Measurements from ENCODE around the gene TTLL3.

Gene TTLL3

DNA sequence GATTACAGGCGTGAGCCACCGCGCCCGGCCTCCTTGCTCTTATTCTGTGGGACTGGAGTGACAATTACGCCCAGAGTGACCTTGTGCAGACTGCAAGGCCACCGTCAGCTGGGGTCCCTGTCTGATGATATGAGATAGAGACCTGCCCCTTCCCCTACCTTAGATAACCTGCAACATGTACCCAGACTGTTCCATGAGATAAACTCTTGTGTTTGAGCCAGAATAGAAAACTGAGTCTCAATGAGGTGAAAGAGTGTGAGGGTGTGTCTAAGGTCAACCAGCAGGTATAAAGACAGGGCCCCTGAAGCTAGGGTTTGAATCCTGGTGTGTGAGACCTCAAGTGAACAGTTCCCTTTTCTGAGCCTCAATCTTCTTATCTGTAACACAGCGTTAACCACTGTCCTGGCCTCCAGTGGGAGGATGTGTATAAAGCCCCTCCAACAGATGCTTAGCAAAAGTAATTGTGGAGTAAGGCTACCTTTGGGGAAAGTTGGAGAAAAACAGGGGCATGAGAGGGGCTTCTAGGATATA lies 23.8 kb upstream of the TTLL3 start:
- no peak for DNase-seq (ENCODE audit: low read depth)
- no peak overlapping the region for H3K4me3 ChIP-seq (ENCODE audit: control insufficient read depth, low read depth, low read length)
- TF ChIP-seq, protein P1, sequence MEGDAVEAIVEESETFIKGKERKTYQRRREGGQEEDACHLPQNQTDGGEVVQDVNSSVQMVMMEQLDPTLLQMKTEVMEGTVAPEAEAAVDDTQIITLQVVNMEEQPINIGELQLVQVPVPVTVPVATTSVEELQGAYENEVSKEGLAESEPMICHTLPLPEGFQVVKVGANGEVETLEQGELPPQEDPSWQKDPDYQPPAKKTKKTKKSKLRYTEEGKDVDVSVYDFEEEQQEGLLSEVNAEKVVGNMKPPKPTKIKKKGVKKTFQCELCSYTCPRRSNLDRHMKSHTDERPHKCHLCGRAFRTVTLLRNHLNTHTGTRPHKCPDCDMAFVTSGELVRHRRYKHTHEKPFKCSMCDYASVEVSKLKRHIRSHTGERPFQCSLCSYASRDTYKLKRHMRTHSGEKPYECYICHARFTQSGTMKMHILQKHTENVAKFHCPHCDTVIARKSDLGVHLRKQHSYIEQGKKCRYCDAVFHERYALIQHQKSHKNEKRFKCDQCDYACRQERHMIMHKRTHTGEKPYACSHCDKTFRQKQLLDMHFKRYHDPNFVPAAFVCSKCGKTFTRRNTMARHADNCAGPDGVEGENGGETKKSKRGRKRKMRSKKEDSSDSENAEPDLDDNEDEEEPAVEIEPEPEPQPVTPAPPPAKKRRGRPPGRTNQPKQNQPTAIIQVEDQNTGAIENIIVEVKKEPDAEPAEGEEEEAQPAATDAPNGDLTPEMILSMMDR (IDR thresholded peaks at IDR 0.05; ENCODE audit: control insufficient read depth, insufficient read depth, low read depth, low read length, missing control alignments): no peak

DNA sequence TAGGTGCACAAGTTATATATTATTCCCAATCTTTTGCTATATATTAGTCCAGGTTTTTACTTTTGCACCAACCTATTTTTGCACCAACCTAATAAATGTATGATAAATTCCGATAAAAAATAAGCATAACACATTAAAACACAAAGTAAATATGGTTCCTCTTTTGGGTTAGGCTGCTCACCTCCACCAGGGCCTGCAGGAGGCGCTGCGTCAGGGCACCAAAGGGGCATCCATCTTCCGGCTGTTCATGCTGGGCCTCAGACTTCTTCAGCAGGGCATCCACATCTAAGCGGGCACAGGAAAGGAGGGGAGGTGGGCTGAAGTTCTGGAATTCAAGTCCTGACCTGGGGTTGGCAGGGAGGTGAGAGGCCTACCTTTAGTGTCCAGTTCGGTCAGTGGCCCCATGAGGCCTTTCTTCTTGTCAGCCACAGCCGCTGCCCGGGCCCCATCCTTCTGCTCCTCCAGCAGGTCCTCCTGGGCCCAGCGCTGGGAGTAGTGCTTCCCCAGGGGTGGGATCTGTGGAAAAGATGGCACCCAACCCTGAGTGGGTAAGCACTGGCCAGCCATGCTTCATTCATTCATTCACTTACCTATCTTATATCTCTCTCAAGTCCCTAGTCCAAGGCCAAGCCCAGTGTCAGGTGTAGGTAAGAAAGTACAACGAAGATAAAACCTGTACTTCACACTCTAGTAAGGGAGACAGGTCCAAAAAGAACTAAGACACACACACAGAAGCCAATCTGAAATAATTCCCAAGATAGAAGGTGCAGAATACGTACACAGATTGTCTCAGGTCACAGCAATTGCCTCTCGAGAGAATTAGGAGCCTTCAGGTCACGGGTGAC lies 23.0 kb upstream of the TTLL3 start:
- no peak for DNase-seq (ENCODE audit: low read depth)
- no peak overlapping the region for H3K4me3 ChIP-seq (ENCODE audit: control insufficient read depth, low read depth, low read length)
- TF ChIP-seq, protein P1 (IDR thresholded peaks at IDR 0.05; ENCODE audit: control insufficient read depth, insufficient read depth, low read depth, low read length, missing control alignments): peak; percentile 57

DNA sequence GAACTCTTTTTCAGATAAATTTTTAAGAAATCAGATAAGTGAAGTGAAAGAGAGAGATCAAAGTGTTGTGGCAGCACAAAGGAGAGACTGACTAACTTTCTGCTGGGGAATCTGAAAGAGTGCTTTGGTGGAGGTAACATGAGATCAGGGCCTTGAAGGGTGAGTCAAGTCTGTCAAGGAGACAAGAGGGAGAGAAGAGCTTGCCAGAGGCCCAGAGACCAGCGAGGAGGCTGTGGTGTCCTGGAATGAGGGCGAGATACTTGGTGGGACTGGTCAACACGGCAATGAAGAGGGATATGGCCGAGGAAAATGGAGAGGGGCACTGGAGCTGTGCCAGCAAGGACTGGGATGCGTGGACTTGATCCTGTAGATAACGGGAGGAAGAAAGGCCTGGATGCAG lies 22.3 kb upstream of the TTLL3 start:
- no peak overlapping the region for H3K4me3 ChIP-seq (ENCODE audit: control insufficient read depth, low read depth, low read length)
- no peak for DNase-seq (ENCODE audit: low read depth)
- TF ChIP-seq, protein P1 (IDR thresholded peaks at IDR 0.05; ENCODE audit: control insufficient read depth, insufficient read depth, low read depth, low read length, missing control alignments): no peak

DNA sequence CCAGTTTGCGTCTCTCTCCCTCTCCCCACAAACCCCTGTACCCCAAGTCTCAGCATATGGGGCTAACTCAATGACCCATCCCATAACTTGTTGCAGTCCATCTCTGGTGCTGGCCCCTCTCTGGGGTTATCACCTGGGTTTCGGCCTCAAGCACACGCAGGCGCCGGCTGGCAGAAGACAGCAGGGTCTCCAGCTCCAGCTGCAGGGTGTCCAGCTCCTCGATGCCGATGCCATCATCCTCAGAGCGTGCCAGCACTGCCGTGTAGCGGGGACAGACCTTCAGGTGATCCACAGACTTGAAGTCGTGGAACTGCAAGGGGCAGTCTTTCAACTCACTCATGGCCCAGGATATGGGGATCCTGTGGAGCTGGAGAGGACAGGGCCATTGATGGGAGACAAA lies 18.9 kb upstream of the TTLL3 start:
- no peak for DNase-seq (ENCODE audit: low read depth)
- no peak overlapping the region for H3K4me3 ChIP-seq (ENCODE audit: control insufficient read depth, low read depth, low read length)
- TF ChIP-seq, protein P1 (IDR thresholded peaks at IDR 0.05; ENCODE audit: control insufficient read depth, insufficient read depth, low read depth, low read length, missing control alignments): no peak

DNA sequence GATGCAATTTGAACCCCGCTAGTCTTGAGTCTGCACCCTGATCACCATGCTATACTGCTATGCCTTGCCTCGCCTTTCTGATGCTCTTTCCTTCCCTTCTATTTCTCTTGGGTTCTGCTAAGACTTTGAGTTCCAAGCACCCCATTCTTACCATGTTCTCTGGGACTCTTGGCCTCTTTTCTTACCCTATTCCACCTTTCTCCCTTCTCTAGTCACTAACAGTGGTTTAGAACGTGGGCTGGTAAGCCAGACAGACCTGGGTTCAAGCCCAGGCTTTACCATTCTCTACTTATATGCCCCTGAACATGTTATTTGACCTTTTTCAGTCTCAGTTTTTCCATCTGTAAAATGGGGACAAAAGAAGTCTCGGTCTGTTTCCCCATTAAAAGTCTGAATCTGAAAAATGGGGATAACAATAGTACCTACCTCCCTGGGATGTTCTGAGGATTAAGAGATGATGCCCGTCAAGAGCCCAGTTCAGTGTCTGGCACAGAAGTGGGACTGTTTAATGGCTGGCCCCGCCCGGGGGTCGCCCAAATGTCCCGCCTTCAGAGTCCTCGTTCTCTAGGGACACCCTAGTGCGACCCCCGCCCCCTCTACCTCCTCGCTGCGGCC lies 18.2 kb upstream of the TTLL3 start:
- no peak for DNase-seq (ENCODE audit: low read depth)
- TF ChIP-seq, protein P1 (IDR thresholded peaks at IDR 0.05; ENCODE audit: control insufficient read depth, insufficient read depth, low read depth, low read length, missing control alignments): no peak
- peak overlapping the region; percentile 93 for H3K4me3 ChIP-seq (ENCODE audit: control insufficient read depth, low read depth, low read length)

DNA sequence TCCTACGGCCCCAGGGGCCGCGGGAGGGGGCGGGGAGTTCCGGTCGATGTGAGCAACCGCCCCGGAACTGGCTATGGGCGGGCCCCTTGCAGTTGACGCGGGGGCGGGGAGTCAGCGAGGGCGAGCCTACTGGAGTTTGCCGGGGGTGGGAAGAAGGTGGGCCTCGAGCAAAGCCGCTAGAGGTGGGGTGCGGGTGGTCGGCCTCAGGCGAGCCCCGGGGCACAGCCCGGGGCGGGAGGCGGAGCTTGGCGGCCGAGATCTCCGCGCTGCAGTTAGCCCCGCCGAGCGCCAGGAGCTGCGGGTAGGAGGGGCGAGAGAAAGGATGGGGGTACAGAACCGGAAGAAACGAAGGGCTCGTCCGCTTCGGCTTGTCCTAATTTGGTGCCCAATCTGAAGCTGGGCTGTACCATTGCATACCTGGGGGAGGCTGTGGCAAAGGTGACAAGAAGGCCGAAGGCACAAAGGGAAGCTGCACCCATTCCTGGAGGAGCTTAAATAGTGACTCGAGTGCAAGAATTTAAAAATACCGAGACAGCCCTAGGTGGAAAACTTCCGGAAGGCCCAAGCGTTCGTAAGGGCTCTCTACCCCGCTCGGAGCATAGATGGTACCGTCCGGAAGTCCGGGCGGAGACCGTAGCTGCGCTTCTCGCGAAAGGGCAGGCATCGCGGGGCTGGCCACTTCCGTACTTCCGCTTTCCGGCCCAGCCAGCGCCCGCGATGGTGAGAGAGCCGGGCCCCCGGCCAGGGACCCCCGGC lies 17.5 kb upstream of the TTLL3 start, which contains the start of the genes ARPC4 and TADA3:
Gene ARPC4 (plus strand): TSS at position 678 of the 756 bp plus-strand sequence. CDS start 40 bp downstream, at position 718.
Gene TADA3 (minus strand): TSS at position 69 of the 756 bp plus-strand sequence. CDS start 1,007 bp downstream, outside the sequence.
- peak; percentile 91 for DNase-seq (ENCODE audit: low read depth)
- TF ChIP-seq, protein P1 (IDR thresholded peaks at IDR 0.05; ENCODE audit: control insufficient read depth, insufficient read depth, low read depth, low read length, missing control alignments): no peak

More for the DNA sequence above, 17.5 kb upstream of the TTLL3 start, which contains the start of the genes ARPC4 and TADA3:
- peak within 1 kb of the TSS; percentile 93 for H3K4me3 ChIP-seq (ENCODE audit: control insufficient read depth, low read depth, low read length)
